Fibroblast of lung (primary cell): ENCODE results near the gene FNBP1L. TPM values are rescaled to one million over a fixed set of nuclear protein-coding genes. Genes with fewer than 3 reads are reported as not detected.

Experiments used
- DNase-seq, 2 donors: peaks; one replicate each; pipeline versions ENCODE4 v3.0.0 to v3.0.0-alpha.2; 2010; ENCODE audit warnings: low read depth in 2 of 2
- H2AFZ ChIP-seq: 2 replicates; pipeline ENCODE4 v1.5.1; 2012; ENCODE audit warnings: low read length, control low read depth, inconsistent platforms
- H3K27ac ChIP-seq: 2 replicates; pipeline ENCODE4 v1.5.1; 2011; ENCODE audit warnings: low read length, control low read depth; ENCODE audit not compliant: insufficient read depth
- H3K27me3 ChIP-seq: 2 replicates; pipeline ENCODE4 v1.5.1; 2011; ENCODE audit warnings: mild to moderate bottlenecking, low read length; ENCODE audit not compliant: control insufficient read depth, insufficient read depth
- H3K36me3 ChIP-seq: 2 replicates; pipeline ENCODE4 v1.5.1; 2011; ENCODE audit warnings: low read length; ENCODE audit not compliant: control insufficient read depth, insufficient read depth
- H3K4me1 ChIP-seq: 2 replicates; pipeline ENCODE4 v1.5.1; 2011; ENCODE audit warnings: low read length; ENCODE audit not compliant: control insufficient read depth, insufficient read depth; ENCODE audit errors: extremely low read depth
- H3K4me2 ChIP-seq: 2 replicates; pipeline ENCODE4 v1.5.1; 2011; ENCODE audit warnings: low read length, control low read depth; ENCODE audit not compliant: insufficient read depth; ENCODE audit errors: extremely low read depth
- H3K4me3 ChIP-seq, 4 experiments: fragments of 200-600 bp in 1 of 4; sonication (generic) in 1 of 4; replicated peaks in 1 of 4; 2 replicates each; pipeline ENCODE4 v1.5.1; 2011 to 2016; ENCODE audit warnings: low read length in 4 of 4, low read depth in 3 of 4, mild to moderate bottlenecking in 3 of 4, control low read depth in 2 of 4, inconsistent platforms in 1 of 4, mixed read lengths in 1 of 4; ENCODE audit not compliant: insufficient read depth in 1 of 4; ENCODE audit errors: control extremely low read depth in 1 of 4
- H3K79me2 ChIP-seq: 2 replicates; pipeline ENCODE4 v1.5.1; 2012; ENCODE audit warnings: mild to moderate bottlenecking, low read length, inconsistent platforms; ENCODE audit not compliant: control insufficient read depth, insufficient read depth
- H3K9ac ChIP-seq: 2 replicates; pipeline ENCODE4 v1.5.1; 2011; ENCODE audit warnings: mild to moderate bottlenecking, low read length, control low read depth; ENCODE audit not compliant: insufficient read depth
- H3K9me3 ChIP-seq: 2 replicates; pipeline ENCODE4 v1.5.1; 2012; ENCODE audit warnings: low read depth, low read length; ENCODE audit not compliant: control insufficient read depth, insufficient read depth
- H4K20me1 ChIP-seq: 2 replicates; pipeline ENCODE4 v1.5.1; 2011; ENCODE audit warnings: low read length; ENCODE audit not compliant: control insufficient read depth, insufficient read depth; ENCODE audit errors: extremely low read depth
- EZH2 ChIP-seq: IDR thresholded peaks from 2 replicates; pipeline ENCODE4 v1.5.1; 2012; ENCODE audit warnings: low read length, control low read depth, mild to moderate bottlenecking; ENCODE audit errors: missing control alignments
- polyA plus RNA-seq, 2 donors: library from polyadenylated mRNA; depleted of rRNA in 1 of 2; stranded (reverse) in 1 of 2; unstranded in 1 of 2; fragments of >200 nt; gene quantifications; 2 replicates each; pipeline ENCODE4 v1.2.1, GENCODE V29; 2011 to 2012; ENCODE audit warnings: missing spikeins in 1 of 2
- total RNA-seq: library from RNA; depleted of rRNA; stranded (reverse); fragments of >200 nt; gene quantifications from 2 replicates; pipeline ENCODE4 v1.2.1, GENCODE V29; 2014
- TF ChIP-seq, protein P1 (sequence below), 2 donors: IDR thresholded peaks in 1 of 2; conservative IDR thresholded peaks in 1 of 2; 1 replicate in 1 of 2; 2 replicates in 1 of 2; pipeline ENCODE4 v1.5.1; 2011 to 2012; ENCODE audit warnings: low read length in 2 of 2, control low read depth in 1 of 2, inconsistent platforms in 1 of 2, low read depth in 1 of 2, mild to moderate bottlenecking in 1 of 2

The FNBP1L gene
- total and polyA plus RNA-seq, 2 donors (not counting 1 experiment from before 2014, with no cell fraction given), result 3.0 to 4.1 TPM

DNA sequence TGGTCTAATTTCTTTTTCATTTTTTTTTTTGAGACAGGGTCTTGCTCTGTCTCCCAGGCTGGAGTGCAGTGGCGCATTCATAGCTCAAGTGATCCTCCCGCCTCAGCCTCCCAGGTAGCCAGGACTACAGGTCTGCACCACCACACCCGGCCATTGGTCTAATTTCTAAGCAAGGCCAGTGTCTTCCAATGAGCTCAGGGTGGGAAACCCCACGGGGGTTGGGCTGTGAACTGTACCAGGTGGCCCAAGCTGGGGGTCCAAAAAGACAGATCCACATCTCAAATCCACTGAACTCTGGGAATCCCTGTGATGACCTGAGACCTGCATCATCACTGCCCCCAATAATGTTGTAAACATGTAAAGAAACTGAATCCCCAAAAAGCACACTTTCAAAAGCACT, 154.2 kb downstream of the FNBP1L start:
- Histone ChIP-seq H2AFZ (no peak overlapping the region), H3K27ac (no peak overlapping the region), H3K36me3 (no peaks in the 10 kb centered on the region), H3K9me3 (no peaks in the 10 kb centered on the region), H3K27me3 (no peaks in the 10 kb centered on the region), H3K4me1 (peaks cover 15% of the 10 kb centered on the region), H3K9ac (no peak overlapping the region), H3K79me2 (peaks cover 90% of the 10 kb centered on the region), H3K4me3 (no peak overlapping the region), H3K4me2 (no peak overlapping the region), H4K20me1 (no peaks in the 10 kb centered on the region)
- TF ChIP-seq EZH2, result no peak
- TF ChIP-seq, protein P1, sequence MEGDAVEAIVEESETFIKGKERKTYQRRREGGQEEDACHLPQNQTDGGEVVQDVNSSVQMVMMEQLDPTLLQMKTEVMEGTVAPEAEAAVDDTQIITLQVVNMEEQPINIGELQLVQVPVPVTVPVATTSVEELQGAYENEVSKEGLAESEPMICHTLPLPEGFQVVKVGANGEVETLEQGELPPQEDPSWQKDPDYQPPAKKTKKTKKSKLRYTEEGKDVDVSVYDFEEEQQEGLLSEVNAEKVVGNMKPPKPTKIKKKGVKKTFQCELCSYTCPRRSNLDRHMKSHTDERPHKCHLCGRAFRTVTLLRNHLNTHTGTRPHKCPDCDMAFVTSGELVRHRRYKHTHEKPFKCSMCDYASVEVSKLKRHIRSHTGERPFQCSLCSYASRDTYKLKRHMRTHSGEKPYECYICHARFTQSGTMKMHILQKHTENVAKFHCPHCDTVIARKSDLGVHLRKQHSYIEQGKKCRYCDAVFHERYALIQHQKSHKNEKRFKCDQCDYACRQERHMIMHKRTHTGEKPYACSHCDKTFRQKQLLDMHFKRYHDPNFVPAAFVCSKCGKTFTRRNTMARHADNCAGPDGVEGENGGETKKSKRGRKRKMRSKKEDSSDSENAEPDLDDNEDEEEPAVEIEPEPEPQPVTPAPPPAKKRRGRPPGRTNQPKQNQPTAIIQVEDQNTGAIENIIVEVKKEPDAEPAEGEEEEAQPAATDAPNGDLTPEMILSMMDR (conservative IDR thresholded peaks at IDR 0.05 in 1 of 2, IDR thresholded peaks at IDR 0.05 in 1 of 2; ENCODE audit: low read depth in 1 of 2, low read length in 2 of 2), result no peak
- no peak for DNase-seq

DNA sequence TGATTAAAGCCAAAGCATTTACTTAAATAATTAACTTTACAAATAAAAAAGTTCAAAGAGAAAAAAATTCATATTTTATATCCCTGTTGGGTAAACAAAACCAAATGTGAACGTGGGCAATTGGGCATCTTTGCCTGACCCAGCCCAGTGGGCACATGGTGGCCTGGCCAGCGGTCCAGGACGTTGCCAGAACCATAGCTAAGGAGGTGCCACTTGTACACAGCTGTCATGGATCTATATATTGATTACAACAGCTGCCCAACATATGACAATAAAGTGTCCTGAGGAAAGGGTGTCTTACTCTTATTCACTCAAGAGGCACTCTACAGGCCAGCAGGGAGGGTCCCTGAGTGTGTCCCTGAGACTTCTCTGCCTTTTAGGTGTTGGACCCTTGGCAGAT, 155.2 kb downstream of the FNBP1L start:
- no peak for TF ChIP-seq EZH2
- TF ChIP-seq, protein P1 (conservative IDR thresholded peaks at IDR 0.05 in 1 of 2, IDR thresholded peaks at IDR 0.05 in 1 of 2; ENCODE audit: low read depth in 1 of 2, low read length in 2 of 2), result no peak
- Histone ChIP-seq H3K4me3 (no peak overlapping the region), H3K4me1 (peaks cover 17% of the 10 kb centered on the region), H3K9ac (no peak overlapping the region), H3K9me3 (no peaks in the 10 kb centered on the region), H3K27me3 (no peaks in the 10 kb centered on the region), H3K79me2 (peaks cover 88% of the 10 kb centered on the region), H3K4me2 (no peak overlapping the region), H4K20me1 (no peaks in the 10 kb centered on the region), H3K27ac (no peak overlapping the region), H2AFZ (no peak overlapping the region), H3K36me3 (no peaks in the 10 kb centered on the region)
- DNase-seq, result no peak

DNA sequence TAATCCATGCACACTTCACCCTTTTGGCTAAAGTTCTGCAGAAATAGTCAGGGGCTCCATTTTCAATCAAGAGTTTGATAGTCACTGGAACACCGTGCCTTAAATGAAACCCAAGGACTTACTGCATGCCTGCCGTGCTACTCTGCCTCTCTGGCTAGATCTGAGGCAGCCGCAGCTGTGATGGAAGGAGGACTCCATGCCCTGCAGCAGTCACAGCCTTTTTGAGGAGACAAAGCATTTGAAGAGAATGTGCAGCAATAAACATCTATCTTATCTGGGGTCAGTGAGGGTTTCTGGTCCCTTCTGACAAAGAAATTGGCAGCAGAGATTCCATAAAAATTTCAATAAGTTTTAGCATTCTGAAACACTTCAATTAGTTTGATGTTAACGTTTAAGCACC, 155.7 kb downstream of the FNBP1L start:
- Histone ChIP-seq H2AFZ (no peak overlapping the region), H3K4me2 (no peak overlapping the region), H3K27ac (no peak overlapping the region), H4K20me1 (no peaks in the 10 kb centered on the region), H3K79me2 (peaks cover 89% of the 10 kb centered on the region), H3K9ac (no peak overlapping the region), H3K4me3 (no peak overlapping the region), H3K27me3 (no peaks in the 10 kb centered on the region), H3K9me3 (no peaks in the 10 kb centered on the region), H3K4me1 (peaks cover 21% of the 10 kb centered on the region), H3K36me3 (no peaks in the 10 kb centered on the region)
- TF ChIP-seq EZH2, result no peak
- TF ChIP-seq, protein P1 (conservative IDR thresholded peaks at IDR 0.05 in 1 of 2, IDR thresholded peaks at IDR 0.05 in 1 of 2; ENCODE audit: low read depth in 1 of 2, low read length in 2 of 2), result no peak
- no peak for DNase-seq

Other genes starting within 250 kb of the FNBP1L start
- gene DR1, start 102.2 kb upstream of the FNBP1L start, total RNA-seq, result 17.2 and 35.0 TPM in 2 replicates
- gene DR1, start 102.2 kb upstream of the FNBP1L start, polyA plus RNA-seq, result 40.4 and 41.2 TPM in 2 replicates
- gene BCAR3, start 233.7 kb downstream of the FNBP1L start, total RNA-seq, result 34.4 and 35.2 TPM in 2 replicates
- 12.6 and 19.9 TPM in 2 replicates for gene BCAR3, start 233.7 kb downstream of the FNBP1L start, polyA plus RNA-seq